ENCODE data around the gene HOMER3. TPM values are rescaled to one million over a fixed set of nuclear protein-coding genes. Genes with fewer than 3 reads are reported as not detected.
A peak's percentile ranks its signal among the peaks of the same experiment; 100 is the strongest.

The HOMER3 gene
- total and polyA plus RNA-seq, 9 of the 15 experiments (the other 6 are each of a cell fraction or from before 2014, with no cell fraction given), result 1.3 to 5.1 (median 3.7) TPM; not detected in 2

GRCh38 chr19:18895824-18896341, 45.1 kb downstream of the HOMER3 start, which contains the start of gene CERS1 (continued):
- TF ChIP-seq CXXC5 (CRISPR knock-in tag; IDR thresholded peaks at IDR 0.05), result peak; percentile 51
- no peak for TF ChIP-seq LCOR (CRISPR knock-in tag; IDR thresholded peaks at IDR 0.05)
- TF ChIP-seq CHCHD3 (CRISPR knock-in tag; IDR thresholded peaks at IDR 0.05), result no peak
- TF ChIP-seq ZNF717 (CRISPR knock-in tag; IDR thresholded peaks at IDR 0.05), result no peak
- TF ChIP-seq RERE (CRISPR knock-in tag; IDR thresholded peaks at IDR 0.05; ENCODE audit: borderline replicate concordance), result no peak
- peak in 1 of 2 experiments; percentile 88 for TF ChIP-seq E2F6 (IDR thresholded peaks at IDR 0.05; ENCODE audit: borderline replicate concordance in 1 of 2, extremely low read depth in 1 of 2, insufficient read depth in 1 of 2, insufficient read length in 1 of 2, low read depth in 1 of 2, low read length in 1 of 2, poor library complexity in 1 of 2, severe bottlenecking in 1 of 2)
- no peak for TF ChIP-seq ILF3 (IDR thresholded peaks at IDR 0.05; ENCODE audit: borderline replicate concordance)
- TF ChIP-seq NFE2 (IDR thresholded peaks at IDR 0.05; ENCODE audit: low read depth), result no peak
- TF ChIP-seq CSDE1 (IDR thresholded peaks at IDR 0.05), result no peak
- TF ChIP-seq MBD2 (IDR thresholded peaks at IDR 0.05; ENCODE audit: borderline replicate concordance, low read depth), result no peak
- TF ChIP-seq CEBPB (tag; IDR thresholded peaks at IDR 0.05), result no peak
- no peak for TF ChIP-seq MXD1 (CRISPR knock-in tag; IDR thresholded peaks at IDR 0.05; ENCODE audit: borderline replicate concordance, poor library complexity, severe bottlenecking)
- no peak for TF ChIP-seq RCOR1 (IDR thresholded peaks at IDR 0.05; ENCODE audit: borderline replicate concordance in 1 of 2, low read depth in 2 of 2, low read length in 2 of 2)
- no peak for TF ChIP-seq NUFIP1 (IDR thresholded peaks at IDR 0.05; ENCODE audit: partially characterized antibody)
- TF ChIP-seq DIDO1 (tag; IDR thresholded peaks at IDR 0.05; ENCODE audit: low read depth), result no peak
- TF ChIP-seq DACH1 (IDR thresholded peaks at IDR 0.05; ENCODE audit: partially characterized antibody), result no peak
- no peak for TF ChIP-seq U2AF1 (optimal IDR thresholded peaks at IDR 0.05; ENCODE audit: low read depth, low read length)
- TF ChIP-seq RUNX1 (IDR thresholded peaks at IDR 0.05; ENCODE audit: low read depth), result no peak
- TF ChIP-seq, protein P1, sequence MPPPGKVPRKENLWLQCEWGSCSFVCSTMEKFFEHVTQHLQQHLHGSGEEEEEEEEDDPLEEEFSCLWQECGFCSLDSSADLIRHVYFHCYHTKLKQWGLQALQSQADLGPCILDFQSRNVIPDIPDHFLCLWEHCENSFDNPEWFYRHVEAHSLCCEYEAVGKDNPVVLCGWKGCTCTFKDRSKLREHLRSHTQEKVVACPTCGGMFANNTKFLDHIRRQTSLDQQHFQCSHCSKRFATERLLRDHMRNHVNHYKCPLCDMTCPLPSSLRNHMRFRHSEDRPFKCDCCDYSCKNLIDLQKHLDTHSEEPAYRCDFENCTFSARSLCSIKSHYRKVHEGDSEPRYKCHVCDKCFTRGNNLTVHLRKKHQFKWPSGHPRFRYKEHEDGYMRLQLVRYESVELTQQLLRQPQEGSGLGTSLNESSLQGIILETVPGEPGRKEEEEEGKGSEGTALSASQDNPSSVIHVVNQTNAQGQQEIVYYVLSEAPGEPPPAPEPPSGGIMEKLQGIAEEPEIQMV (tag; conservative IDR thresholded peaks at IDR 0.05; ENCODE audit: low read depth), result no peak
- no peak for TF ChIP-seq TBL1XR1 (IDR thresholded peaks at IDR 0.05; ENCODE audit: low read length in 2 of 2)
